ENCODE data around the gene HEATR5B. TPM values are rescaled to one million over a fixed set of nuclear protein-coding genes. Genes with fewer than 3 reads are reported as not detected.
A peak's percentile ranks its signal among the peaks of the same experiment; 100 is the strongest.

HEATR5B gene
- total and polyA plus RNA-seq, 9 of the 15 experiments (the other 6 are each of a cell fraction or from before 2014, with no cell fraction given) = 4.2 to 21.7 (median 12.2) TPM

- TF ChIP-seq, protein P1, sequence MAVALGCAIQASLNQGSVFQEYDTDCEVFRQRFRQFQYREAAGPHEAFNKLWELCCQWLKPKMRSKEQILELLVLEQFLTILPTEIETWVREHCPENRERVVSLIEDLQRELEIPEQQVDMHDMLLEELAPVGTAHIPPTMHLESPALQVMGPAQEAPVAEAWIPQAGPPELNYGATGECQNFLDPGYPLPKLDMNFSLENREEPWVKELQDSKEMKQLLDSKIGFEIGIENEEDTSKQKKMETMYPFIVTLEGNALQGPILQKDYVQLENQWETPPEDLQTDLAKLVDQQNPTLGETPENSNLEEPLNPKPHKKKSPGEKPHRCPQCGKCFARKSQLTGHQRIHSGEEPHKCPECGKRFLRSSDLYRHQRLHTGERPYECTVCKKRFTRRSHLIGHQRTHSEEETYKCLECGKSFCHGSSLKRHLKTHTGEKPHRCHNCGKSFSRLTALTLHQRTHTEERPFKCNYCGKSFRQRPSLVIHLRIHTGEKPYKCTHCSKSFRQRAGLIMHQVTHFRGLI (CRISPR knock-in tag; IDR thresholded peaks at IDR 0.05) = no peak
- peak in 1 of 2 experiments; percentile 68; a peak in 2 of 4 replicates for TF ChIP-seq RAD21 (CRISPR knock-in tag; conservative IDR thresholded peaks at IDR 0.05 in 1 of 2, IDR thresholded peaks at IDR 0.05 in 1 of 2)
- no peak for TF ChIP-seq PRMT5 (CRISPR knock-in tag; IDR thresholded peaks at IDR 0.05)
- TF ChIP-seq HNRNPLL (IDR thresholded peaks at IDR 0.05; ENCODE audit: low read depth, low read length, poor library complexity, severe bottlenecking) = no peak
- no peak for TF ChIP-seq CHCHD3 (CRISPR knock-in tag; IDR thresholded peaks at IDR 0.05)
- no peak for TF ChIP-seq MCM3 (IDR thresholded peaks at IDR 0.05)
- no peak for TF ChIP-seq ZNF436 (CRISPR knock-in tag; IDR thresholded peaks at IDR 0.05)
- 0 out of 2 replicates have a peak, but pooled peaks have one; percentile 18 for TF ChIP-seq CC2D1A (IDR thresholded peaks at IDR 0.05)
- no peak for TF ChIP-seq FOXP1 (CRISPR knock-in tag; IDR thresholded peaks at IDR 0.05)
- TF ChIP-seq LARP7 (IDR thresholded peaks at IDR 0.05) = no peak
- no peak for TF ChIP-seq ARID4B (CRISPR knock-in tag; IDR thresholded peaks at IDR 0.05)
- no peak for TF ChIP-seq NFATC3 (IDR thresholded peaks at IDR 0.05)
- no peak for TF ChIP-seq NEUROD1 (IDR thresholded peaks at IDR 0.05; ENCODE audit: borderline replicate concordance, low read depth, low read length, partially characterized antibody)
- no peak for TF ChIP-seq TSHZ1 (CRISPR knock-in tag; IDR thresholded peaks at IDR 0.05)
Observed at GRCh38 chr2:37026050-37026449, 58.1 kb downstream of the HEATR5B start (continued).
